Forelimb muscle (tissue), 1 donor: ENCODE measurements around the gene PRG2. TPM values are rescaled to one million over a fixed set of nuclear protein-coding genes. Genes with fewer than 3 reads are reported as not detected.
"Not testable (repeated sequence)": the region's sequence is repeated elsewhere in the genome, so short reads cannot be mapped to it uniquely, and the experiment has no call there.

Source experiments
- DNase-seq: peaks from one replicate; pipeline ENCODE4 v3.0.0-alpha.2; 2013; ENCODE audit warnings: low read depth
- polyA plus RNA-seq: library from polyadenylated mRNA; unstranded; fragments of 120-200 nt; gene quantifications from one replicate; pipeline ENCODE4 v1.2.1, GENCODE V29; 2013; ENCODE audit not compliant: insufficient read length

The PRG2 gene
- polyA plus RNA-seq, 1 donor: 1.6 TPM

DNA sequence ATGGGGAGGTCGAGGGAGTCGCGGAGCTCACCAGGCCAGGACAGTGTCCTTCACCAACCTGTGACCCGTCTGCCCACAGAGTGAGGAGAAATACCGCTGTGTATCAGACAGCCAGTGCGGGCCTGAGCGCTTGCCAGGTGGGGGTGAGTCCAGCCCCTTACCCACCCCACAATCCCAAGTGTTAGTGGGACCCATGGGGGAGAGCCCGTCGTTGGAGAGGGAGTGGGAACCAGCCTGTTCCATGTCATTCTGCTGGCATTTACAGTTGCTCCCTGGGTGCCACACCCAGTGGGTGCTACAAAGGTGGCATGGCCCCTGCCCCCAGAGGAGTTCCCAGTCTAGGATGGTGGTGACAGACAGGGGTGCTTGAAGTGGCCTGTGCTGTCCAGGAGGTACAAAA lies 43.1 kb downstream of the PRG2 start:
- DNase-seq: no peak

DNA sequence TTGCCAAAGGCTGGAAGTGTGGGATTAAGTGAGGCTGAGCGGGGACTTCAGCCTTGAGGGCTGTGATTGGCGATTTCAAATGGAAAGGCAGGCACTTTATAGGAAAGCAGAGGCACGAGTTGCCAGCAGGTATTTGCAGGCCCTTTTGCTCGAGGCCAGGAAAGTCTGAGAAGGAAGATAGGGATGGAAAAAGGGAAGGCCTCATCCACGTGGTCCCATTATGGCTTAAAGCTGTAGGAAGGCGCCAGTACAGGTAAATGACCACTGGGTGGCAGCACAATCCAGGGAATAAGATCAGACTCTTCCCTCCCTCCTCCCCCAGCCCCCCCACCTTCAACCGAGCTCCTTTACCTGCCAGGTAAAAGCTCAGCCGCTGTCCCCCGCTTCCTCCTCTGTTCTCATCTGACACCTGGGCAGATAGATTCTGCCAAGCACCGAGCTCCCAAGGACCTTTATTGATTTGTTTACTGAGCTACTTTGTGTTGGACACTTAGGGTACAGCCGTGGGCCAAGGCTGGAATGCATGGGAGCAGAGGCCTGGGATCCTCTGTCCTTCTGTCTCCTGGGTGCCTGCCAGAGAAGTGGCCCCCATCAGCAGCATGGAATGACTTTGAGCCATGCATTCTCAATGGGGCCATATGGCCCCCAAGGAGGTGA lies 44.8 kb downstream of the PRG2 start:
- DNase-seq: no peak

DNA sequence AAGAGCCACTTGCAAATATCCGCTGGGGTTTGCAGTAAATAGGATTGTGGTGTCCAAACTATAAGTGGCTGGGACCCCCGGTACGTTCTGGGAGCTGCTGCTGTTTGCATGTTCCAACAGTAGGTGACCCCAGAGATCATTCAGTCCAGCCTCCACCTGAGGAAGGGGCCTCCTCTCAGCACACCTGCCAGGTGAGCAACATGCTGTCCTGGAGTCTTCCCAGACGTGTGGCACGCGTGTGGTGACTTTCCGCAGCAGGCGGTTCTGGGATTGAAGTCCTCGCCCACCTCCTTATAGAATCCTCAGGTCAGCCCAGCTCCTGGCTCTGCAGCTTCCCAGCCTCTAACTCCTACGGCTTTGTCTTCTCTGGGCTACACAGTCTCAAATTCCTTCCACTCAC lies 45.6 kb downstream of the PRG2 start:
- DNase-seq: no peak

DNA sequence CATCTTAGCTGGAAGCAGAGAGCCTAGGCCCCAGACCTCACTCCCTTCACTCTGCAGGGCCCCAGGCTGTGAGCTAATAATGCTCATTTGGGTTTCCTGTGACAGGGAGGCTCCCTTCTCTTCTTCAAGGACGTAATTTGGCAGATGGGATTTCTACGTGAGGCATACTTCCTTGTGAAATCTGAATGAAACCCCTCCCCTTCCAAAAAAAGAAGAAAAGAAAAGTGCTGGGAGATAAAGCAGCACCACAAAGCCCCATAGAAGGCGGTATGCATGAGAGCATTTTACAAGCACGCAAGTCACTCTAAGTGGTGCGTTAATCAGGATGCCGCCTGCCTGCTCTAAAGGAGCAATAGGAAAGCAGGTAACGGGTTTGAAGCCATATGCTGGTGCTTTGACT lies 46.6 kb downstream of the PRG2 start:
- no peak for DNase-seq

DNA sequence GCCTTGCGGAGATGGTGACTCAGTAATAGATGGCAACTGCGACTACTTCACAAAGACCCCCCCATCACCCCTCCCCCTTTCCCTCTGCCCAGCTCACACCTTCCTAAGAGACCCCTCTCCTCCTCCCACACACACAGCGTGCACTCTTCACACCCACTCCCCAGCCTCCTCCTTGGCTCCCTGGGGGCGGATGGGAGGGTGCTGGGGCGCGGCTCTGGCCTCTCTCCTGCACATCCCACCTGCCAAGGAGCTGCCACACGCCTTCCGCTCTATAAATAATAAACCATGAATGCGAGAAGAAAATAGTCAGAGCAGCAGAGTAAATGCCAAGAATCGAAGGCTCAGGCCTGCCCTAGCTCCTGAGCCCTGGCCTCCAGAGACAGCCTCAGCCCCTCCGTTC lies 47.7 kb downstream of the PRG2 start:
- DNase-seq: no peak

DNA sequence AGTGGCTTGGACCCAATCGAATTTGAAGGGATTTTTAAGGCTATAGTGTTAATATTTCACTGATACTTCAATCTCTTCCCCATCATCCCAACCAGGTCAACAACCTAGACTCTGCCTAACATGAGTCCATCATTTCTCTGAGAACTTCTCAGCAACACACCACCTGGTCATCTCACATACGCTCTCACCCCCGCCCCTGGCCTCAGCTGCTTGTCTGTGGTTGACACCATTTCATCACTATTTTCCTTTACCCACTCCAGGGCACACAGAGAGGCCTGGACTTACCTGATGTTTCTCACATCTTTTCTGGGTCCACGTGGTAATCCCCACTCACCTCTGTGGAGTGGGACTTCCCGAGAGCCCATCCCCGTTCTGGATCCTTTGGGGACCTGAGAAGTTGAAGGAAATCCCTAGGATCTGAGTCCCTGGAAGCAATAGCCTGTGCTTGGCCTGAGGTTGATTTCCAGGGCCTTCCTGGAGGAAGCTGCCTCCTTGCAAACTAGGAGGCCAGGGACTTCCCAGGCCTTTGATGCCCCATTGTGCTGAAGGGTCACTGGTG lies 49.1 kb downstream of the PRG2 start:
- no peak for DNase-seq

DNA sequence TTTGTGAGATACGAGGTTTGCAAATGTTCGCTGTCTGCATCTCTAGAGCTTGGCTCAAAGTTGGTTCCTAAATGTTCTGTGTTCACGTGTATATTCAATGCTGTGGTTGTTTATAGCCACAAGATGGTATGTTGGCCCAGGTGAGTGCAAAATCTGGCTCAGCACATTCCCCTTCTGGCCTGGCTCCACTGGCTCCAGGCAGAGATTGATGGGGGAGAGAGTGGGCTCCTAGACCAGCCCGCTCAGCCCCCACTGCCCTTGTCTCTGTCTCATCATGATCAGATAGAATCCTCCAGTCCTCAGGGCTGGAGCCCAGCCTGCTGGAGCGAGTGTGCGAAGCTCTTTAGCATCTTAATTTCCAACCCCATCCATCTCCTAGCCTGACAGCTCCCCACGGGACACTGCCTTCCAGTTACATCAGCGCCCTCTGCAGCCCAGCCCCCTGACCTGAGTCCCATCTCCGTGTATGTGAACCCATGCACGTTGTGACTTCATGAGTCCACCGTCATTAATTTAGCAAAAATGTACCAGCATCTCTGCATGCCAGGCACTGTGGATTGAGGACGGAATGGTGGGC lies 50.3 kb downstream of the PRG2 start:
- no peak for DNase-seq

DNA sequence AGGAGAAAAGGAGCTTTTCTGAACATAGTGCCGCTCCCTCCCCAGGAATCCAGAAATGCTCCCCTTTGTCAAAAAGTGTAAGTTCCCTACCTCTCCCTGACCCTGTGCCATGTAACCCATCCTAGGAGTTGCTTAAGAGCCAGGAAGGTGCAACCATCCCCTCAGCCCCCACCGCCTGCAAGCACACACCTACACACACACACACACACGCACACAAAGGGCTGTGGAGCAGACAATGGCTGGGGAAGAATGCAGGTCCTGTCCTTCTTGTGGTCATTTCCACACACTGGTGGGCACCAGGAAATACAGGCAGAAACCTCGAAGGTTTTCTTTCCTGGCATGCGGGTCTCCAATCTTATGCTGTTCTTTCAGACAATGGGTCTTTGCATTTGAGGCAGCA lies 51.1 kb downstream of the PRG2 start:
- DNase-seq: no peak

DNA sequence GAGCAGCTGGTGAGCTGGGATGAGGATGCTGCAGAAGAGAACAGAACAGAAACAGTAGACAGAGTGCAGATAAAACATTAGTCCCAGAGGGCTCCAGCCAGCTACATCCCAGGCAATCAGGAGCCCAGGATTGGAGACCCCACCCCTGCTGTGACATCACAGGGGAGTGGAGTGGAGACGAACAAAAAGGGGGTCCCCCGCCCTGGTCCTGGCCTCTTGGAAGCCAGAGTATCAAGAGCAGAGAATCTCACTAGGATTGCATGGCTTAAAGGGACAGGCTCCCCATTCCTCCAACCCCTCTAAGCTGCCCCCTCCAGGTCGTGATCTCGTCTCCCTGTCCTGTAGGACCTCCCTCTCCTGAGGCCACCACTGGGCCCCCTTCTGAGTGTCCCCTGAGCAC lies 52.3 kb downstream of the PRG2 start, which contains the start of gene P2RX3:
TSS of gene P2RX3 (plus strand) at position 211 of the 400 bp plus-strand sequence. CDS start 199 bp downstream, outside the sequence.
- no peak for DNase-seq

DNA sequence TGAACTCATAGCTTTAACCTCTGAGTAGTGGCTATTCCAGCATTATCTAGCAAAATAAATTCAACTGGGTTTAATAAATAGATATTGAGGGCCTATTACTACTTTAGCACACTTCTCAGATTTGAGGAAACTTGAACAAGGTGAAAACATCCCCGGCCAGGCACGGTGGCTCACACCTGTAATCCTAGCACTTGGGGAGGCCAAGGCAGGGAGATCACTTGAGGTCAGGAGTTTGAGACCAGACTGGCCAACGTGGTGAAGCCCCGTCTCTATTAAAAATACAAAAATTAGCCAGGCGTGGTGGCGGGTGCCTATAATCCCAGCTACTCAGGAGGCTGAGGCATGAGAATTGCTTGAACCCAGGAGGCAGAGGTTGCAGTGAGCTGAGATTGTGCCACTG lies 53.6 kb downstream of the PRG2 start:
- DNase-seq: not testable (repeated sequence)

Other genes with a start within 250 kb of the PRG2 start
- gene LRRC55, start 208.7 kb downstream of the PRG2 start, polyA plus RNA-seq: 1.4 TPM
- gene APLNR, start 153.4 kb downstream of the PRG2 start, polyA plus RNA-seq: 86.9 TPM
- gene TNKS1BP1, start 65.7 kb downstream of the PRG2 start, polyA plus RNA-seq: 121 TPM
- gene SSRP1, start 54.8 kb downstream of the PRG2 start, polyA plus RNA-seq: 91.5 TPM
- 5.4 TPM for gene P2RX3, start 52.3 kb downstream of the PRG2 start, polyA plus RNA-seq
- gene PRG3, start 9.5 kb downstream of the PRG2 start, polyA plus RNA-seq: 0.85 TPM
- gene SLC43A3, start 36.5 kb upstream of the PRG2 start, polyA plus RNA-seq: 21.8 TPM
- gene RTN4RL2, start 69.9 kb upstream of the PRG2 start, polyA plus RNA-seq: 37.2 TPM
- 14.1 TPM for gene SLC43A1, start 125.1 kb upstream of the PRG2 start, polyA plus RNA-seq
- gene TIMM10, start 140.1 kb upstream of the PRG2 start, polyA plus RNA-seq: 40.7 TPM
- 246 TPM for gene SMTNL1, start 146.9 kb upstream of the PRG2 start, polyA plus RNA-seq
- 24.6 TPM for gene UBE2L6, start 177.0 kb upstream of the PRG2 start, polyA plus RNA-seq
- gene SERPING1, start 207.0 kb upstream of the PRG2 start, polyA plus RNA-seq: 88.8 TPM